ENCODE data around the gene RAB14. TPM values are rescaled to one million over a fixed set of nuclear protein-coding genes. Genes with fewer than 3 reads are reported as not detected.

The RAB14 gene
- total RNA-seq, 1 experiment from 2014 or later, result 36.0 TPM

DNA sequence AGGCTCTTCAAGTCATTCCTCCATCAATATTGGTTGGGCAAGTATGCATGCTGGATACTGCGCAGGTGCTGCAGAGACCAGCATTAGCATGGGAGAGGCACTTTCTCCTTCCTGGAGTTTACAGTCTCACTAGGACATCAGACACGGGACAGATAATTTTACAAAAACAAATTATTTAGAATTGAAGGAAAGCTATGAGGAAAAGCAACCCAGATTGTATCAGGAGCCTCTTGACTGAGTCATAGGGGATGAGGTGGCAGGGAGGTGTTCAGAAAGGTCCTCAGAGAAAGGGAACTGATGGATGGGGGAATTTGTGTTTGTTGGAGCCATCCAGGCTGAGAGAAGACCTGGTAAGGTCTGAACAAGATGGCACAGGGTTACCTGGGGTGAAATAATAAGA lies 24.5 kb upstream of the RAB14 start (continued):
- TF ChIP-seq, protein P1, sequence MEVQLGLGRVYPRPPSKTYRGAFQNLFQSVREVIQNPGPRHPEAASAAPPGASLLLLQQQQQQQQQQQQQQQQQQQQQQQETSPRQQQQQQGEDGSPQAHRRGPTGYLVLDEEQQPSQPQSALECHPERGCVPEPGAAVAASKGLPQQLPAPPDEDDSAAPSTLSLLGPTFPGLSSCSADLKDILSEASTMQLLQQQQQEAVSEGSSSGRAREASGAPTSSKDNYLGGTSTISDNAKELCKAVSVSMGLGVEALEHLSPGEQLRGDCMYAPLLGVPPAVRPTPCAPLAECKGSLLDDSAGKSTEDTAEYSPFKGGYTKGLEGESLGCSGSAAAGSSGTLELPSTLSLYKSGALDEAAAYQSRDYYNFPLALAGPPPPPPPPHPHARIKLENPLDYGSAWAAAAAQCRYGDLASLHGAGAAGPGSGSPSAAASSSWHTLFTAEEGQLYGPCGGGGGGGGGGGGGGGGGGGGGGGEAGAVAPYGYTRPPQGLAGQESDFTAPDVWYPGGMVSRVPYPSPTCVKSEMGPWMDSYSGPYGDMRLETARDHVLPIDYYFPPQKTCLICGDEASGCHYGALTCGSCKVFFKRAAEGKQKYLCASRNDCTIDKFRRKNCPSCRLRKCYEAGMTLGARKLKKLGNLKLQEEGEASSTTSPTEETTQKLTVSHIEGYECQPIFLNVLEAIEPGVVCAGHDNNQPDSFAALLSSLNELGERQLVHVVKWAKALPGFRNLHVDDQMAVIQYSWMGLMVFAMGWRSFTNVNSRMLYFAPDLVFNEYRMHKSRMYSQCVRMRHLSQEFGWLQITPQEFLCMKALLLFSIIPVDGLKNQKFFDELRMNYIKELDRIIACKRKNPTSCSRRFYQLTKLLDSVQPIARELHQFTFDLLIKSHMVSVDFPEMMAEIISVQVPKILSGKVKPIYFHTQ (CRISPR knock-in tag; IDR thresholded peaks at IDR 0.05), result no peak
- TF ChIP-seq, protein P2, sequence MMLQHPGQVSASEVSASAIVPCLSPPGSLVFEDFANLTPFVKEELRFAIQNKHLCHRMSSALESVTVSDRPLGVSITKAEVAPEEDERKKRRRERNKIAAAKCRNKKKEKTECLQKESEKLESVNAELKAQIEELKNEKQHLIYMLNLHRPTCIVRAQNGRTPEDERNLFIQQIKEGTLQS (CRISPR knock-in tag; conservative IDR thresholded peaks at IDR 0.05), result no peak
- TF ChIP-seq CREM (CRISPR knock-in tag; IDR thresholded peaks at IDR 0.05) (no peak), NR1H2 (CRISPR knock-in tag; IDR thresholded peaks at IDR 0.05) (no peak), IRF2 (CRISPR knock-in tag; IDR thresholded peaks at IDR 0.05; ENCODE audit: borderline replicate concordance, low read depth) (no peak), SP1 (CRISPR knock-in tag; conservative IDR thresholded peaks at IDR 0.05) (no peak), ZNF317 (CRISPR knock-in tag; IDR thresholded peaks at IDR 0.05; ENCODE audit: borderline replicate concordance, low read depth) (no peak)
- TF ChIP-seq, protein P3, sequence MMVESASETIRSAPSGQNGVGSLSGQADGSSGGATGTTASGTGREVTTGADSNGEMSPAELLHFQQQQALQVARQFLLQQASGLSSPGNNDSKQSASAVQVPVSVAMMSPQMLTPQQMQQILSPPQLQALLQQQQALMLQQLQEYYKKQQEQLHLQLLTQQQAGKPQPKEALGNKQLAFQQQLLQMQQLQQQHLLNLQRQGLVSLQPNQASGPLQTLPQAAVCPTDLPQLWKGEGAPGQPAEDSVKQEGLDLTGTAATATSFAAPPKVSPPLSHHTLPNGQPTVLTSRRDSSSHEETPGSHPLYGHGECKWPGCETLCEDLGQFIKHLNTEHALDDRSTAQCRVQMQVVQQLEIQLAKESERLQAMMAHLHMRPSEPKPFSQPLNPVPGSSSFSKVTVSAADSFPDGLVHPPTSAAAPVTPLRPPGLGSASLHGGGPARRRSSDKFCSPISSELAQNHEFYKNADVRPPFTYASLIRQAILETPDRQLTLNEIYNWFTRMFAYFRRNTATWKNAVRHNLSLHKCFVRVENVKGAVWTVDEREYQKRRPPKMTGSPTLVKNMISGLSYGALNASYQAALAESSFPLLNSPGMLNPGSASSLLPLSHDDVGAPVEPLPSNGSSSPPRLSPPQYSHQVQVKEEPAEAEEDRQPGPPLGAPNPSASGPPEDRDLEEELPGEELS (CRISPR knock-in tag; IDR thresholded peaks at IDR 0.05), result no peak
- TF ChIP-seq, protein P4, sequence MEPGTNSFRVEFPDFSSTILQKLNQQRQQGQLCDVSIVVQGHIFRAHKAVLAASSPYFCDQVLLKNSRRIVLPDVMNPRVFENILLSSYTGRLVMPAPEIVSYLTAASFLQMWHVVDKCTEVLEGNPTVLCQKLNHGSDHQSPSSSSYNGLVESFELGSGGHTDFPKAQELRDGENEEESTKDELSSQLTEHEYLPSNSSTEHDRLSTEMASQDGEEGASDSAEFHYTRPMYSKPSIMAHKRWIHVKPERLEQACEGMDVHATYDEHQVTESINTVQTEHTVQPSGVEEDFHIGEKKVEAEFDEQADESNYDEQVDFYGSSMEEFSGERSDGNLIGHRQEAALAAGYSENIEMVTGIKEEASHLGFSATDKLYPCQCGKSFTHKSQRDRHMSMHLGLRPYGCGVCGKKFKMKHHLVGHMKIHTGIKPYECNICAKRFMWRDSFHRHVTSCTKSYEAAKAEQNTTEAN (CRISPR knock-in tag; IDR thresholded peaks at IDR 0.05), result no peak
- TF ChIP-seq, protein P5, sequence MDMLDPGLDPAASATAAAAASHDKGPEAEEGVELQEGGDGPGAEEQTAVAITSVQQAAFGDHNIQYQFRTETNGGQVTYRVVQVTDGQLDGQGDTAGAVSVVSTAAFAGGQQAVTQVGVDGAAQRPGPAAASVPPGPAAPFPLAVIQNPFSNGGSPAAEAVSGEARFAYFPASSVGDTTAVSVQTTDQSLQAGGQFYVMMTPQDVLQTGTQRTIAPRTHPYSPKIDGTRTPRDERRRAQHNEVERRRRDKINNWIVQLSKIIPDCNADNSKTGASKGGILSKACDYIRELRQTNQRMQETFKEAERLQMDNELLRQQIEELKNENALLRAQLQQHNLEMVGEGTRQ (CRISPR knock-in tag; IDR thresholded peaks at IDR 0.05), result no peak

DNA sequence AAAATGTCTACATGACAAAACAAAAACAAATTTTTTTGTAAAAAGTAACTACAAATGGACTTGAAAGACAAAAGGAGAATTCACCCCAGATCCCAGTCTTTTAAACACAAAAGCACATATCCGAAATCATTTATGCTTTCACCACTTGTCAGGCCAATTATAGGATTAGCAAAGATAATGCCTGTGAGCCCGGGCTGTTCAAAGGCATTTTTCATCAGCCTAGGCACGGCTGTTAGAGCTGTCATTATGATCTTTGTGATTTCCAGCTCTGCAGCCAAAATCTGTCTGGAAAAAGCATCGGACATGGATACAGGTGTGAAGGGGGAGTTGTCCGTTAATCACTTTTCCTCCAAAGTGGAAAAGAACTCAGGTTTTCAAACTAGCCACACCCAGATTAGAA lies 23.6 kb upstream of the RAB14 start:
- Mint-ChIP-seq H3K27me3 (ENCODE audit: low read depth) (no peaks in the 10 kb centered on the region), H3K27ac (no peak overlapping the region), H3K4me3 (no peak overlapping the region), H3K9me3 (no peaks in the 10 kb centered on the region), H3K36me3 (no peaks in the 10 kb centered on the region), H3K4me1 (peaks cover 28% of the 10 kb centered on the region)
- no peak for TF ChIP-seq SMAD4 (CRISPR knock-in tag; IDR thresholded peaks at IDR 0.05)
- TF ChIP-seq, protein P6, sequence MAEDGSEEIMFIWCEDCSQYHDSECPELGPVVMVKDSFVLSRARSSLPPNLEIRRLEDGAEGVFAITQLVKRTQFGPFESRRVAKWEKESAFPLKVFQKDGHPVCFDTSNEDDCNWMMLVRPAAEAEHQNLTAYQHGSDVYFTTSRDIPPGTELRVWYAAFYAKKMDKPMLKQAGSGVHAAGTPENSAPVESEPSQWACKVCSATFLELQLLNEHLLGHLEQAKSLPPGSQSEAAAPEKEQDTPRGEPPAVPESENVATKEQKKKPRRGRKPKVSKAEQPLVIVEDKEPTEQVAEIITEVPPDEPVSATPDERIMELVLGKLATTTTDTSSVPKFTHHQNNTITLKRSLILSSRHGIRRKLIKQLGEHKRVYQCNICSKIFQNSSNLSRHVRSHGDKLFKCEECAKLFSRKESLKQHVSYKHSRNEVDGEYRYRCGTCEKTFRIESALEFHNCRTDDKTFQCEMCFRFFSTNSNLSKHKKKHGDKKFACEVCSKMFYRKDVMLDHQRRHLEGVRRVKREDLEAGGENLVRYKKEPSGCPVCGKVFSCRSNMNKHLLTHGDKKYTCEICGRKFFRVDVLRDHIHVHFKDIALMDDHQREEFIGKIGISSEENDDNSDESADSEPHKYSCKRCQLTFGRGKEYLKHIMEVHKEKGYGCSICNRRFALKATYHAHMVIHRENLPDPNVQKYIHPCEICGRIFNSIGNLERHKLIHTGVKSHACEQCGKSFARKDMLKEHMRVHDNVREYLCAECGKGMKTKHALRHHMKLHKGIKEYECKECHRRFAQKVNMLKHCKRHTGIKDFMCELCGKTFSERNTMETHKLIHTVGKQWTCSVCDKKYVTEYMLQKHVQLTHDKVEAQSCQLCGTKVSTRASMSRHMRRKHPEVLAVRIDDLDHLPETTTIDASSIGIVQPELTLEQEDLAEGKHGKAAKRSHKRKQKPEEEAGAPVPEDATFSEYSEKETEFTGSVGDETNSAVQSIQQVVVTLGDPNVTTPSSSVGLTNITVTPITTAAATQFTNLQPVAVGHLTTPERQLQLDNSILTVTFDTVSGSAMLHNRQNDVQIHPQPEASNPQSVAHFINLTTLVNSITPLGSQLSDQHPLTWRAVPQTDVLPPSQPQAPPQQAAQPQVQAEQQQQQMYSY (CRISPR knock-in tag; IDR thresholded peaks at IDR 0.05), result no peak
- TF ChIP-seq ZNF232 (CRISPR knock-in tag; IDR thresholded peaks at IDR 0.05), result no peak
- no peak for TF ChIP-seq MYBL2 (CRISPR knock-in tag; IDR thresholded peaks at IDR 0.05)
- no peak for TF ChIP-seq GRHL2 (CRISPR knock-in tag; IDR thresholded peaks at IDR 0.05; ENCODE audit: insufficient replicate concordance, severe bottlenecking)
- TF ChIP-seq ESRRA (CRISPR knock-in tag; IDR thresholded peaks at IDR 0.05; ENCODE audit: borderline replicate concordance), result no peak
- ATAC-seq, result no peak
- ChIA-PET CTCF (interaction anchor here (0.6 to 4.4 kb wide), 4 partner anchors 10 to 244 kb away, joined by 3 to 20 read pairs (median 5); partner anchors contain the start of gene GSN), POLR2A (no interaction called here)
- no peak for DNase-seq (ENCODE audit: low spot score)
